GM18867 (cell line): ENCODE measurements around the gene UBE2G2.
A peak's percentile ranks its signal among the peaks of the same experiment; 100 is the strongest.
"Not testable (repeated sequence)": the region's sequence is repeated elsewhere in the genome, so short reads cannot be mapped to it uniquely, and the experiment has no call there.

ENCODE experiments used
- ATAC-seq: cut with Tn5 transposase; IDR thresholded peaks from one replicate; pipeline ENCODE4 v1.9.1; 2021; ENCODE audit warnings: mild to moderate bottlenecking, moderate library complexity; ENCODE audit not compliant: unreplicated experiment

UBE2G2 gene

GRCh38 chr21:44836666-44837471 is 35.2 kb upstream of the UBE2G2 start:
- ATAC-seq: no peak

- no peak for ATAC-seq
Measured at GRCh38 chr21:44836349-44836665, 34.7 kb upstream of the UBE2G2 start.

- no peak for ATAC-seq
Measured at GRCh38 chr21:44835647-44835973, 34.0 kb upstream of the UBE2G2 start.

DNA sequence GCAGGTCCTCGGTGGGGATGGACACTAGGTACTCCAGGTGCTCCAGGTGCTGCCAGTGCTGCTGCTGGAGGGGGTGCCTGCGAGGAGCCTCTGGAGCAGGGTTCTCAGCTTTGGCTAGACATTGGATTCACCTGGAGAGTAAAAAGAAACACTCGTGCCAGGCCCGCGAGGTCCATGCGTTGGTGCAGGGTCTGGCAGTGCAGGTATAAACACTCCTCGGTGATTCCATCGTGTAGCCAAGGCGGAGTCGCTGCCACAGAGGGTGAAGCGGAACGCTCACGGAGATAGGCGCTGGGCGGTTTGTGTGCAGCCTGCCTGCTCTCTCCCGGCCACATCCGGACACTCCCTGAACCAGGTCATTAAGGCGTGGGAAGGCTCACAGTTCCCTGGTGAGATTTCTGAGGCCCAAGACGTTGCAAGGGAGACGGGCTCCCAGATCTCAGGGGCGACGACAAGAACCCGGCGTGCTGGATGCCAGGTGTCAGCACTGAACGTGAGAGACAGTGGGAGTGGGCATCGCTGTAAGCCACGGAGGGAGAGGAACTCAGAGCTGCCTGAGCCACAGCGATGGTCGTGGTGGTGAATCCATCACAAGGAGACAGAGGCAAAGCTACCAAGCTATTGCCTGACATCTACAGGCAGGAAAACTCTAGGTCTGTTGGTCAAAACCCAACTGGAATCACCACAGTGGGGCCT is 33.5 kb upstream of the UBE2G2 start:
- no peak for ATAC-seq

- no peak for ATAC-seq
Measured at GRCh38 chr21:44834231-44834950, 32.8 kb upstream of the UBE2G2 start.

- ATAC-seq: no peak
Measured at GRCh38 chr21:44833663-44834062, 32.0 kb upstream of the UBE2G2 start.

DNA sequence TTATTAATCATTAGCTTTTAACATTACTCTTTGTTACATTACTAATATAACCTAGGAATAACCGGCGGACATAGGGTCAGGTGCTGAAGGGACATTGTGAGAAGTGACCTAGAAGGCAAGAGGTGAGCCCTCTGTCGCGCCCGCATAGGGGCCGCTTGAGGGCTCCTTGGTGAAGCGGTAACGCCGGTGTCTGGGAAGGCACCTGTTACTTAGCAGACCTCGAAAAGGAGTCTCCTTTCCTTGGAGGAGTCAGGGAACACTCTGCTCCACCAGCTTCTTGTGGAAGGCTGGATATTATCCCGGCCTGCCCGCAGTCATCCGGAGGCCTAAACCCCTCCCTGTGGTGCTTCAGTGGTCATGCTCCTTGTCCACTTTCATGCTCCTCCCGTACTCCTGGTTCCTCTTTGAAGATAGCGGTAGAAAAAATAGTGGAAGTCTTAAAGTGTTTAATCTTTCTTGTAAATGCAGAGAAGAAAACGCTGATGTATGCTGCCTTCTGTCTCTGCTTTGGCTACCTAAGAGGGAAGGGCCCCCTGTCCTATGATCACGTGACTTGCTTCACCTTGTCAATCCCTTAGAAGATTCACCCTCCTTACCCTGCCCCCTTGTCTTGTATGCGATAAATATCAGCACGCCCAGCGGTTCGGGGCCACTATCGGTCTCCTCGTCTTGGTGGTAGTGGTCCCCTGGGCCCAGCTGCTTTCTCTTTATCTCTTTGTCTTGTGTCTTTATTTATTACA is 31.1 kb upstream of the UBE2G2 start:
- not testable (repeated sequence) for ATAC-seq

GRCh38 chr21:44831227-44831860 is 29.7 kb upstream of the UBE2G2 start:
- ATAC-seq: no peak

DNA sequence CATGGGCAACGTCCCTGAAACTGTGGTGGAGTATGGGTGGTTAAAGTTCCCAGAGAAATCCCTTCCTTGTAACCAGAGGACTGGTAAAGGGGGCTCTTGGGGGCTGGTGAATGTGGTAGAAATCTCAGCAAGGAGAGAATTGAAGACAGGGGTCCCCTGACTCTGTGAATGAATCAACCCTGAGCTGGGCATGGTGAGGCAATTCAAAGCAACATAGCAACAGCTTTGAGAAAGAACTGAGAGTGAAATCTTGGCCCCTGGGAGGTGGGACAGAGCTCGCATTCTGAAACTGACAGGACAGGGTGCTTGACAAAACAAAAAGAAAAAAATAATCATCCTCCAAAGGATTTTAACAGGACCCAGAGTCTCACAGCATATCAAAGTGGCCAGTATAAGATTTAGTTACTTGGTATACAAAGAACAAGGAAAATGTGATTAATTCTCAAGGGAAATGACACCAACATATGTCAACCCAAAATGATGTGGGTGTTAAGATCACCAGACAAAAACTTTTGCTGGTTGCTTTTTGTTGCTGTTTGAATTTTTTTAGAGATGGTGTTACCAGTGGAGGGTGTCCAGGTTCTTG is 28.0 kb upstream of the UBE2G2 start:
- no peak for ATAC-seq

- no peak for ATAC-seq
Measured at GRCh38 chr21:44828362-44829056, 26.9 kb upstream of the UBE2G2 start.

DNA sequence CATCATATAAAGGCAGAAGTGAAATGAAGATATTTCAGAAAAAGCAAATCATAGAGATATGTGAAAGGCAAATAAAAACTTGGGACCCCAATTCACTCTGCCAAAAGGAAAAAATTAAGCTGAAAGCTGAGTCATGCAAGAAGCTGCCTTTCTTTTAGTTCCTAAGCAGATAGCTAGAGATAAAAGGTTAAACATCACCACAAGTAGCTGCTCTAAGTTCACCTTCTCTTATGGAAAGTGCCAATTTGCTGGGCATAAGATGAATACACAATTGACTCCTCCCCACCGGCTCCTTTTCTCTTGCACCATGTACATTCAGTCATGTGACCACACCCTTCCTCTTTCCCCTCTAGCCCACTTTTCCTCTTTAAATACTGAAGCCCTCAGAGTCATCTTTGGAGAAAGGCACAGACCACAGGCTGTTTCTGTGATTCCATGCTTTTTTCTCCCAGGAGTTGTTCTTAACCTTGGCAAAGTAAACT is 21.6 kb upstream of the UBE2G2 start:
- ATAC-seq: no peak

GRCh38 chr21:44822484-44823178 is 21.0 kb upstream of the UBE2G2 start:
- ATAC-seq: no peak

DNA sequence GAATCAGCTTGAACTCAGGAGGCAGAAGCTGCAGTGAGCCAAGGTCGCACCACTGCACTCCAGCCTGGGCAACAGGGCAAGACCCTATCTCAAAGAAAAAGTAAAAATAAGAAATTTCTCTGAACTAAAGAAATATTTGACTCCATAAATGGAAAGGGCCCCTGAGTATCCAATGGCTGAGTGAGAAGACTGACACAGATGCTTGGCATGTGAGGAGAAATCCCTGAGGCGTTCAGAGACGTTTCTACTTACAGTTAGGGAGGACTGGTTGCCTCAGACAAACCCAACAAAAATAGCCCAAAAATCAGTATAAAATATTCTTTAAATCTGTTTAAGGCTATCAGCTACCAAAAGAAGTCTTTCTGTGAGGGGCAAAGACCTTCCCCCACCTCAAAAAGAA is 19.2 kb upstream of the UBE2G2 start:
- ATAC-seq: no peak

DNA sequence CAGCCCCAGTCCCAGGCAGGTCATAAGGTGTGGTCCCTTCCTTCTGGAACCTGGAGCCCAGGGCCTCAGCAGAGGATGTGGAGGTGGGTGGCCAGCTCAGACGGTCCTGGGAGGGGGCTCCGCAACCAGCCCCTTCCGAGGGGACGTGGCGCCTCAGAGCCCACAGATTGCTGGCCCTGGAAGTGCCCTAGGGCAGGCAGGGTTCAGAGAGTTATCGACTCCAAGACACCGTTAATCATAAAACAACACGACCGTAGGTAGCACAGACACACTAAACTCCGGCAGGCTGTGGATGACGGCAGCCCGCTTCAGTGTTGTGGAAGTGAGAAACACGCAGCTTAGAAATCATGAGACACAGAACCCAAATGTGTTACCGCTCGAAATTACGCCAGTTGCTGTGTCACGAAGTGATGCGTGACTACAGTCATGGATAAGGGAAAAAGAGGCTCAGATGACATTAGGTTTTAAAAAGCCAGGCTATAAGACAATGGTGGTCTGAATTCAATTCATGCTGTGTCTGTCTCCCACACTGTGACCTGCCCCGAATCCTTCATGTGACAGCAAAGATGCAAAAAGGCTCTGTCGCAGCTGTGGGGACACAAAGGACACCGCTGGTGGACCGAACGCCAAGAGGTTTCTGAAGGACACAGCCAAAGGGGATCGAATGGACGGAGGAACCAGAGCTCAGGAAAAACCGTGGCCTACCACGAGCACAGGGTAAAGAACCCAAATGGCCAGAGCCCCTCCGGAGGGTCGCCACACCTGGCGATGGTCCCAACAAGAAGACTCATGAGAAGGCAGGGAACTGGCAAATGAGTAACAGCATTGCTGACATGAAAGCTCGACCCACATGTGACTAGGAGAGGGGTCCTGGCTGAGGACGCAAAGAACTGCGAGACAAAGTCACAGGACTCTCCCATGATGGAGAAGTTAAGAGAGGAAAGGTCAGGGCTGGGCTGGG is 17.9 kb upstream of the UBE2G2 start:
- no peak for ATAC-seq

DNA sequence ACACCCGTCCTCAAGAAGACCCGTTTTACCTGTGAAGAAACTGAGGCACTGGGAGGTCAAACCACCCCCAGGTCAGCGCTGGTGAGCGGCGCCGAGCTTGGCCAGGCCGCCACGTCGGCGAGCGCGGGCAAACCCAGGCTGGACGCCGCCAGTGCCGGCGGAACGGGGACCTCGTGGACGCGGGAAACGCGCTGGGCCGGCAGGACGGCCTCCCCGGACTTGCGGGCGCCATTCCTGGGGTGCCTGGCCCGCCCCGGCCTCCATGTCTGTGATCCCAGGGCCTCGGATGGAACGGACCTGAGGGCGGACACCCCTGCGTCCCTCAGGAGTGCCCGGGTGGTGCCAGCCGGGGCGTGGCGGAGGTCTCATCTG is 17.0 kb upstream of the UBE2G2 start:
- ATAC-seq: no peak

DNA sequence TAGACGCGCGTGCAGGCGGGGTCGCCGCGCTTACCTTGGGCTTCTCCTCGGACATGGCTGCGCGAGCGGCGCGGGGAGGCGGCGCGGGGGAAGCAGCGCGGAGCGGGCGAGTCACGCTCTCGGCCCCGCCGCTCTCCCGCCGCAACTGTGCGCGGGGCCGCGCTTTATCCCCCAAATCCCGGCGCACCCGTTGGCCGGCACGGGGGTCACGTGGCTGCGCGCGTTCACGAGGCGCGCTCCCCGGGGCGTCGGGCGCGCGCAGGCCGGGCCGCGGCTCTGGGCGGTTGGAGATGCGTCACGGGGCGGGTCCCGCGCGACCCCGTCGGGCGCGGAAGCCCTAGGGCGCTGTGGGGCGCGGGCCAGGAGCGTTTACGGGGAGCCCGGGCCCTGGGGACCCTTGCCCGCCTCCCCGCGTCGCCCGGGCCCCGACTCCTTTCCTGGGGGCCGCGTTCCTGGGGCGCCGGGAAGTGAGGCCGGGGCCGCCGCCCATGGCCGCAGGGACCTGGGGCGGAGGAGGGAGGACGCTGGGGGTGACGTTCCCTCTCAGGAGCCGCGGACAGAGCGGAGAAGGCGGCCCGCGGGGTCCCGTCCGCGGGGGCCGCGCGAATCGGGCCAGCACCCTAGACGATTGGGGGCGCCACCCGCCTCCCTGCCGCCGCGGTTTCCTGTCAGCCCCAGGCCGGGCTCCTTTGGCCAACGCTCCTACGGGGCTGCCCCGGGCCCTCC is 16.5 kb upstream of the UBE2G2 start, which contains the start of gene SUMO3:
TSS of gene SUMO3 (minus strand) at position 149 of the 726 bp plus-strand sequence. CDS start at position 55, 94 bp downstream.
- peak; percentile 62 for ATAC-seq

- ATAC-seq: peak; percentile 68
Measured at GRCh38 chr21:44817506-44817880, 15.9 kb upstream of the UBE2G2 start.
